ENCODE results near the gene NPFFR1.

NPFFR1 gene

DNA sequence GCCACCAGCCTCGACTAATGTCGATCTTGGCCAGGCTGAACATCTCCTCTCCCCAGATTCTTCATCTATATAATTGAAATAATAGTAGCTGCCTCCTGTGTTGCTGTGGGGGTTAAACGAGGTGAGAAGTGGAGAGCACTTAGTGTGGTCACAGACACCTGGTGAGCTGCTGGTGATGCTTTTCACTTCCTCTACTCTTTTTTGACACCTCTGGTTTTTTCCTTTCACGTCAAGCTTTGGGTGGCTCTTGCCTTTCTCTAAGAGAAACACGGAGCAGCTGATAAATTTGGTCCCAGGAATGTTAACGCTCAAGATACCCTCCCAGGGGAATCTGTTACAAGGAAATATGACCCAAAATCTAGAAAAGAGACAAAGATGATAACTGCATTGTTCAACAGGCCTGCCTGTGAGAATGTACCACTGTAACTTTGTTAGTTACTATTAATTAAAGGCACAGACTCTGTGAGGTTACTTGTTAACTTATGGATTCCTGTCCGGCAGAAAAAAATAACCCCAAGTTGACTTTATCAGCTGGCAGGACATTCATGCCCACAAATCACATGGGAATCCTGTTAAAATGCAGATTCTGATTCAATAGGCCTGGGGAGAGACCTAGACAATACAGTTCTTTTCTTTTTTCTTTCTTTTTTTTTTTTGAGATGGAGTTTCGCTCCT, 9.5 kb upstream of the NPFFR1 start:
- no peak for DNase-seq (ENCODE audit: low read depth)
- no peak overlapping the region for H3K4me3 ChIP-seq (ENCODE audit: control insufficient read depth, low read depth, low read length)
- TF ChIP-seq, protein P1, sequence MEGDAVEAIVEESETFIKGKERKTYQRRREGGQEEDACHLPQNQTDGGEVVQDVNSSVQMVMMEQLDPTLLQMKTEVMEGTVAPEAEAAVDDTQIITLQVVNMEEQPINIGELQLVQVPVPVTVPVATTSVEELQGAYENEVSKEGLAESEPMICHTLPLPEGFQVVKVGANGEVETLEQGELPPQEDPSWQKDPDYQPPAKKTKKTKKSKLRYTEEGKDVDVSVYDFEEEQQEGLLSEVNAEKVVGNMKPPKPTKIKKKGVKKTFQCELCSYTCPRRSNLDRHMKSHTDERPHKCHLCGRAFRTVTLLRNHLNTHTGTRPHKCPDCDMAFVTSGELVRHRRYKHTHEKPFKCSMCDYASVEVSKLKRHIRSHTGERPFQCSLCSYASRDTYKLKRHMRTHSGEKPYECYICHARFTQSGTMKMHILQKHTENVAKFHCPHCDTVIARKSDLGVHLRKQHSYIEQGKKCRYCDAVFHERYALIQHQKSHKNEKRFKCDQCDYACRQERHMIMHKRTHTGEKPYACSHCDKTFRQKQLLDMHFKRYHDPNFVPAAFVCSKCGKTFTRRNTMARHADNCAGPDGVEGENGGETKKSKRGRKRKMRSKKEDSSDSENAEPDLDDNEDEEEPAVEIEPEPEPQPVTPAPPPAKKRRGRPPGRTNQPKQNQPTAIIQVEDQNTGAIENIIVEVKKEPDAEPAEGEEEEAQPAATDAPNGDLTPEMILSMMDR (conservative IDR thresholded peaks at IDR 0.05; ENCODE audit: control insufficient read depth, insufficient read depth, low read depth, low read length): no peak

DNA sequence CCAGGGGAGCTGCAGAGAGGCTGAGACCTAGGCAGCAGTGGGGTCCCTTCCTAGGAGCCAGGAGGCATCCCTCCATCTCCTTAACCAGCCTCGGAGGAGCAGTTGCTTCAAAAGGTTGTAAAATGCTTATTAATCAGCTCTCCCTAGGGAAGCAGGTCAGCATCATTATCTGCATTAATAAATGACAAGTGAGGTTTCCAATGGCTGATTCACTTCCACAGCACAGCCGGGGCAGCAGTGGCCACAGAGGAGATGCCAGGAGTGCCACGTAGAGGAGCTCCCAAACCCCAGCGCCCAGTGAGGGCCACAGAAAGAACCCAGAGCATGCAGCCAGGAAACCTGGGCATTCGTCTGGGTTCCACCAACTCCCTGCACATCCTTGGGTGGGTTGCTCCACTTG, 8.2 kb upstream of the NPFFR1 start:
- TF ChIP-seq, protein P1 (conservative IDR thresholded peaks at IDR 0.05; ENCODE audit: control insufficient read depth, insufficient read depth, low read depth, low read length): no peak
- no peak overlapping the region for H3K4me3 ChIP-seq (ENCODE audit: control insufficient read depth, low read depth, low read length)
- DNase-seq (ENCODE audit: low read depth): peak; percentile 24

DNA sequence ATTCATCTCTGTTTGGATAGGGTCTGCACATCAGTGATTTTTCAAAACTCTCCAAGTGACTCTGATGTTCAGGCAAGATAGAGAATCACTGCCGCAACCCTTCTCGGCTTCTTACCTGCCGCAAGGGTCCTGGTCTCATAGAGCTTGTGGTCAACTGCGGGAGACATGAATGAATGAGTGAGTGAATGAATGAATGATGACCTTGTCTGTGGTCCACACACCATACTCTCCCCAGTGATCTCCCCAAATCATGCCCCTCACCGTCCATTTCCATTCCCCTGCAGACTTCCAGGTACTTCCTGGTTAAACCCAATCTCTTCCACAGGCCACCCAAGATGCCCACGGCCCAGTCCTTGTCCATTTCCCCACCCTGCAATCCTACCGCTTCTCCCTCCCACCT, 5.9 kb upstream of the NPFFR1 start:
- no peak overlapping the region for H3K4me3 ChIP-seq (ENCODE audit: control insufficient read depth, low read depth, low read length)
- TF ChIP-seq, protein P1 (conservative IDR thresholded peaks at IDR 0.05; ENCODE audit: control insufficient read depth, insufficient read depth, low read depth, low read length): no peak
- DNase-seq (ENCODE audit: low read depth): no peak

DNA sequence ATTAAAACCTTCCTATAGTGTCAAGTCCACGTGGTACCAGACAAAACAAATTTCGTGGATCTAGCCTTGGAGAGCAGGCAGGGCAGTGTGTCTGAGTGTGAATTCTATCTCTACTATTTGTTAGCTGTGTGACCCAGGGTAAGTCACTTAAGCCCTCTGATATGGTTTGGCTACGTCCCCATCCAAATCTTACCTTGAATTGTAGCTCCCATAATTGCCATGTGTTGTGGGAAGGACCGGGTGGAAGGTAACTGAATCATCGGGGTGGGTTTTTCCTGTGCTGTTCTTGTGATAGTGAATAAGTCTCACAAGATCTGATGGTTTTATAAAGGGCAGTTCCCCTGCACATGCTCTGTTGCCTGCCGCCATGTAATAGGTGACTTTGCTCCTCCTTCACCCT, 2.8 kb upstream of the NPFFR1 start:
- TF ChIP-seq, protein P1 (conservative IDR thresholded peaks at IDR 0.05; ENCODE audit: control insufficient read depth, insufficient read depth, low read depth, low read length): no peak
- H3K4me3 ChIP-seq (ENCODE audit: control insufficient read depth, low read depth, low read length): no peak overlapping the region
- DNase-seq (ENCODE audit: low read depth): no peak

DNA sequence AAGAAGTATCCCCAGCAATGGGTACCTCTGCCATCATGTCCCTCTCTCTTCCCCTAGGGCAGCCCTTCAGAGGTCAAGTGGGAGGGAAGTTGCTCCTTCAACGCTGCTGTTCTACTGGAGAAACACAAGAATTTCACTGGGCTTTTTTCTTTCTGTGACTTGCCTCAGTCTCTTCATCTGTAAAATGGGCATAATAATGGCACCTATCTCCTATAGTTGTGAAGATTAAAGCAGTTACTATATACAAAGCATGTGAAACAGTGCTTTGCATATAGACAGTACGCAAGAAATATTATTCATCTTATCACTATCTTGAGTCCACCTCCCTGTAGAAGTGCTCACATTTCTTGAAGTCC, 1.6 kb upstream of the NPFFR1 start:
- no peak for DNase-seq (ENCODE audit: low read depth)
- H3K4me3 ChIP-seq (ENCODE audit: control insufficient read depth, low read depth, low read length): no peak overlapping the region
- TF ChIP-seq, protein P1 (conservative IDR thresholded peaks at IDR 0.05; ENCODE audit: control insufficient read depth, insufficient read depth, low read depth, low read length): no peak

DNA sequence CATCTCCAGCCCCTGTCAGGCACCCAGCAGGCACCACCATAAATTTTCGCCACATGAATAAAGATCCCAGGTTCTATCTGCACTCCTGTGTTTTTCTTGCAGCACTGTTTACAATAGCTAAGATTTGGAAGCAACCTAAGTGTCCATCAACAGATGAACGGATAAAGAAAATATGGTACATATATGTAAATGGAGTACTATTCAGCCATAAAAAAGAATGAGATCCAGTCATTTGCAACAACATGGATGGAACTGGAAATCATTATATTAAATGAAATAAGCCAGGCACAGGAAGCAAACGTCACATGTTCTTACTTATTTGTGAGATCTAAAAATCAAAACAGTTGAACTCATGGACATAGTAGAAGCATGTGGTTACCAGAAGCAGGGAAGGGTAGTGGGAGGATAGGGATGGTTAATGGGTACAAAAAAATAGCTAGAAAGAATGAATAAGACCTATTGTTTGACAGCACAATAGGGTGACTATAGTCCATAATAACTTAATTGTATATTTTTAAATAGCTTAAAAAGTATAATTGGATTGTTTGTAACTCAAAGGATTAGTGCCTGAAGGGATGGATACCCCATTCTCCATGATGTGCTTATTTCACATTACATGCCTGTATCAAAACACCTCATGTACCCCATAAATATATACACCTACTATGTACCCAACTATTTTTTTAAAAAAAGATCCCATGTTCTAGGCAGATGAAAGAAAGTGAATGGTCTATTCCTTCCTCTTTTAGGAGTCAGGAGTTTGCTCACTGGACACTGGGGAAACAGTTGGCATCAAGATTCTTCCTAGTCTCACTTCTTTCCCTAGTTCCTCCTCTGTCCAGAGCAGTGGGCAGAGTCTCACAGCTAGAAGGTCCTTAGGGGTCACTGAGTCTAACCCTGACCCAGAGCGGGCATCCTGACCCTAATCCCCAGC, 1.0 kb upstream of the NPFFR1 start:
- H3K4me3 ChIP-seq (ENCODE audit: control insufficient read depth, low read depth, low read length): no peak overlapping the region
- TF ChIP-seq, protein P1 (conservative IDR thresholded peaks at IDR 0.05; ENCODE audit: control insufficient read depth, insufficient read depth, low read depth, low read length): no peak
- no peak for DNase-seq (ENCODE audit: low read depth)

Data from fibroblast of mammary gland (primary cell).